ENCODE measurements around the gene MAP1LC3B.

MAP1LC3B gene

GRCh38 chr16:87367529-87367928 lies 24.6 kb upstream of the MAP1LC3B start:
- H3K23ac ChIP-seq (ENCODE audit: low read depth, low read length, poor library complexity): no peak overlapping the region
- H3K18ac ChIP-seq (ENCODE audit: low read length): no peak overlapping the region
- H2AK5ac ChIP-seq (ENCODE audit: low read depth, low read length): no peak overlapping the region
- WGBS, 2 donors (ENCODE audit: extremely low coverage in 2 of 2, insufficient read length in 2 of 2, insufficient replicate concordance in 1 of 2): no CpG with 5 or more reads among the region's 9 CpGs
- no peak overlapping the region for H3K4me2 ChIP-seq (ENCODE audit: insufficient read depth, low read length, poor library complexity, severe bottlenecking)
- H2BK12ac ChIP-seq (ENCODE audit: low read length): no peak overlapping the region
- no peak overlapping the region for H3K9ac ChIP-seq (ENCODE audit: low read depth, low read length, poor library complexity)
- peaks cover 2 to 17% of the 10 kb centered on the region in 2 donors for H3K36me3 ChIP-seq (replicated peaks in 1 of 2; ENCODE audit: control insufficient read depth in 2 of 2, insufficient read depth in 2 of 2, low read length in 2 of 2)
- H3K9me3 ChIP-seq (replicated peaks in 1 of 2; ENCODE audit: control insufficient read depth in 2 of 2, insufficient read depth in 1 of 2, low read depth in 1 of 2, low read length in 2 of 2): no peaks in the 10 kb centered on the region
- DNase-seq (ENCODE audit: low spot score): no peak
- no peak overlapping the region for H3K14ac ChIP-seq (ENCODE audit: low read length)
- H3K4me1 ChIP-seq (ENCODE audit: control insufficient read depth in 2 of 2, insufficient read depth in 1 of 2, low read depth in 1 of 2, low read length in 2 of 2): peaks cover 8 to 11% of the 10 kb centered on the region in 2 donors
- no peak overlapping the region for H2BK120ac ChIP-seq (ENCODE audit: low read depth, low read length)
- peaks cover 7% of the 10 kb centered on the region for H3K79me1 ChIP-seq (ENCODE audit: low read depth, low read length)
- no peak overlapping the region for H2BK15ac ChIP-seq (ENCODE audit: low read length)
- H3K27me3 ChIP-seq (ENCODE audit: control insufficient read depth in 3 of 3, insufficient read depth in 3 of 3, low read depth in 1 of 3, low read length in 3 of 3): no peaks in the 10 kb centered on the region
- H4K91ac ChIP-seq (ENCODE audit: low read depth, low read length, poor library complexity): no peak overlapping the region
- H4K8ac ChIP-seq (ENCODE audit: low read depth, low read length): no peak overlapping the region
- H3K27ac ChIP-seq (replicated peaks; ENCODE audit: low read length): no peak overlapping the region
- H3K4ac ChIP-seq (ENCODE audit: low read length): no peak overlapping the region
- no peak overlapping the region for H2AFZ ChIP-seq (ENCODE audit: low read length)
- H2BK5ac ChIP-seq (ENCODE audit: low read length): no peak overlapping the region
- no peak overlapping the region for H3K4me3 ChIP-seq (ENCODE audit: low read length in 2 of 2)

DNA sequence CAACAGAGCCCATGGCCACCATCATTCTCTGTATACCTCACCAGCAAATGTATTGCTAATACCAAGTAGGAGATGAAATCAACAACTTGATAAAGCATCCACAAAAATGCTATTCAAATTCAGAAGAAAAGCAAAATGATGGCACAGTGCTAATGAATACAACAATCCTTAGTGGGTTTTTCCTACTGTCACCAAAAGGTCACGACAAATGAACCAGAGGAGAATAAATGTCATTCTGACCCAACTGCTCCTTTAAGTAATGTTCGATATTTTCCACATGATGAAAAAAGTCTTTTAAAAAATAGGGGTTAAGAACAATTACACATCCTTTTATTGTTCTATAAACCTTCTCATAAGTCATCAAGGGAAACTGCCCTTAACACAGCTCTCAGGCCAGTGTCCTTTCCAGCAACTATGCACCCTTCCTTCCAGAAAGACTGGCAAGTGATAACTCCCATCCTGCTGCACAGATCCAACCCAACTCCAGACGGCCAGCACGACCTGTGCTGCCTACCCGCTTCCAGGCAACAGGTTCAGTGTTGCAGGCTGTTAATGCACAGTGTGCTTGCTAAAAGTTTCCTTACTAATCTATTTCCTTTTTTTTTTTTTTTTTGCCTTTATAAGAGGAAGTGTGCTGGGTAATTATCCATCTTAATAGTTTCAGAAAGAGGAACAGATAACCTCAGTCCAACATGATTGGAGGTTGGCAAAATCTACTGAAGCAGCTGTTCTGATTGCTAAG lies 23.9 kb upstream of the MAP1LC3B start:
- peaks cover 2 to 14% of the 10 kb centered on the region in 2 donors for H3K36me3 ChIP-seq (replicated peaks in 1 of 2; ENCODE audit: control insufficient read depth in 2 of 2, insufficient read depth in 2 of 2, low read length in 2 of 2)
- no peak overlapping the region for H2BK5ac ChIP-seq (ENCODE audit: low read length)
- no peak overlapping the region for H4K8ac ChIP-seq (ENCODE audit: low read depth, low read length)
- no CpG with 5 or more reads among the region's 5 CpGs for WGBS, 2 donors (ENCODE audit: extremely low coverage in 2 of 2, insufficient read length in 2 of 2, insufficient replicate concordance in 1 of 2)
- H3K79me1 ChIP-seq (ENCODE audit: low read depth, low read length): peaks cover 7% of the 10 kb centered on the region
- H3K18ac ChIP-seq (ENCODE audit: low read length): no peak overlapping the region
- DNase-seq (ENCODE audit: low spot score): no peak
- H2BK15ac ChIP-seq (ENCODE audit: low read length): no peak overlapping the region
- H3K4ac ChIP-seq (ENCODE audit: low read length): no peak overlapping the region
- H3K9ac ChIP-seq (ENCODE audit: low read depth, low read length, poor library complexity): no peak overlapping the region
- H3K4me3 ChIP-seq (ENCODE audit: low read length in 2 of 2): no peak overlapping the region
- H2BK120ac ChIP-seq (ENCODE audit: low read depth, low read length): no peak overlapping the region
- H3K23ac ChIP-seq (ENCODE audit: low read depth, low read length, poor library complexity): no peak overlapping the region
- no peak overlapping the region for H2AK5ac ChIP-seq (ENCODE audit: low read depth, low read length)
- no peaks in the 10 kb centered on the region for H3K9me3 ChIP-seq (replicated peaks in 1 of 2; ENCODE audit: control insufficient read depth in 2 of 2, insufficient read depth in 1 of 2, low read depth in 1 of 2, low read length in 2 of 2)
- peaks cover 8 to 11% of the 10 kb centered on the region in 2 donors for H3K4me1 ChIP-seq (ENCODE audit: control insufficient read depth in 2 of 2, insufficient read depth in 1 of 2, low read depth in 1 of 2, low read length in 2 of 2)
- no peak overlapping the region for H3K27ac ChIP-seq (replicated peaks; ENCODE audit: low read length)
- H3K27me3 ChIP-seq (ENCODE audit: control insufficient read depth in 3 of 3, insufficient read depth in 3 of 3, low read depth in 1 of 3, low read length in 3 of 3): no peaks in the 10 kb centered on the region
- no peak overlapping the region for H3K14ac ChIP-seq (ENCODE audit: low read length)
- H2BK12ac ChIP-seq (ENCODE audit: low read length): no peak overlapping the region
- H4K91ac ChIP-seq (ENCODE audit: low read depth, low read length, poor library complexity): no peak overlapping the region
- H3K4me2 ChIP-seq (ENCODE audit: insufficient read depth, low read length, poor library complexity, severe bottlenecking): no peak overlapping the region
- no peak overlapping the region for H2AFZ ChIP-seq (ENCODE audit: low read length)

DNA sequence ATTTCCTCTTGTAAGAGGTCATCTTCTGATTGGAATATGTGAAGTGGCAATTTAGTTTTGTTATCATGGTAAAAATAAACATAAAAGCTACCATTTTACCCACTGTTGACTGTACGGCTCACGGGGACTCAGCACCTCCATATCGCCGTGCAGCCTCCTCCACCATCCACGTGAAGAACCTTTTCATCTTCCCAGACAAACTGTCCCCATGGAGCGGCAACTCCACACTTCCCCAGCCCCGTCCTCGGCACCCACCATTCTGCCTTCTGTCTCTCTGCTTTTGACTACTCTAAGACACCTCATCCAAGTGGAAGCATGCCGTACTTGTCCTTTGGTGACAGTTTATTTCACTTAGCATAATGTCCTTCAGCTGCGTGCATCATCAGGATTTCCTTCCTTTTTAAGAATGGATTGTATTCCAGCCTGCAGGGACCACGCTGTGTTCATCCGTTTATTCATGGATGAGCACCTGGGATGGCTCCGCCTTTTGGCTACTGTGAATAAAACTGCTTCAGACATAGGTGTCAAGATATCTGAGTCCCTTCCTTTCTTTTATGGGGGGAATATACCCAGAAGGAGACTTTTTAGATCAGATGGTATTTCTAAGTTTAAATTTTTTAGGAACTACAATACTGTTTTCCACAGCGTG lies 22.9 kb upstream of the MAP1LC3B start:
- Histone ChIP-seq H3K79me1 (ENCODE audit: low read depth, low read length) (peaks cover 7% of the 10 kb centered on the region), H3K18ac (ENCODE audit: low read length) (no peak overlapping the region), H2AK5ac (ENCODE audit: low read depth, low read length) (no peak overlapping the region), H3K4me1 (ENCODE audit: control insufficient read depth in 2 of 2, insufficient read depth in 1 of 2, low read depth in 1 of 2, low read length in 2 of 2) (peaks cover 5 to 10% of the 10 kb centered on the region in 2 donors), H3K4me2 (ENCODE audit: insufficient read depth, low read length, poor library complexity, severe bottlenecking) (no peak overlapping the region), H3K36me3 (replicated peaks in 1 of 2; ENCODE audit: control insufficient read depth in 2 of 2, insufficient read depth in 2 of 2, low read length in 2 of 2) (peaks cover 2 to 11% of the 10 kb centered on the region in 2 donors), H2BK5ac (ENCODE audit: low read length) (no peak overlapping the region), H4K91ac (ENCODE audit: low read depth, low read length, poor library complexity) (no peak overlapping the region), H3K4me3 (ENCODE audit: low read length in 2 of 2) (no peak overlapping the region), H2AFZ (ENCODE audit: low read length) (no peak overlapping the region), H3K9me3 (replicated peaks in 1 of 2; ENCODE audit: control insufficient read depth in 2 of 2, insufficient read depth in 1 of 2, low read depth in 1 of 2, low read length in 2 of 2) (no peaks in the 10 kb centered on the region), H3K23ac (ENCODE audit: low read depth, low read length, poor library complexity) (no peak overlapping the region), H2BK15ac (ENCODE audit: low read length) (no peak overlapping the region), H4K8ac (ENCODE audit: low read depth, low read length) (no peak overlapping the region), H3K27me3 (ENCODE audit: control insufficient read depth in 3 of 3, insufficient read depth in 3 of 3, low read depth in 1 of 3, low read length in 3 of 3) (no peaks in the 10 kb centered on the region), H2BK12ac (ENCODE audit: low read length) (no peak overlapping the region), H3K9ac (ENCODE audit: low read depth, low read length, poor library complexity) (no peak overlapping the region), H3K27ac (replicated peaks; ENCODE audit: low read length) (no peak overlapping the region), H3K4ac (ENCODE audit: low read length) (no peak overlapping the region), H2BK120ac (ENCODE audit: low read depth, low read length) (no peak overlapping the region), H3K14ac (ENCODE audit: low read length) (no peak overlapping the region)
- WGBS, 2 donors (ENCODE audit: extremely low coverage in 2 of 2, insufficient read length in 2 of 2, insufficient replicate concordance in 1 of 2): no CpG with 5 or more reads among the region's 14 CpGs
- no peak for DNase-seq (ENCODE audit: low spot score)
